OCI-LY7 (cell line): ENCODE data around the gene DPP8. TPM values are rescaled to one million over a fixed set of nuclear protein-coding genes. Genes with fewer than 3 reads are reported as not detected.
"Not testable (repeated sequence)": the region's sequence is repeated elsewhere in the genome, so short reads cannot be mapped to it uniquely, and the experiment has no call there.

ENCODE experiments used
- BruUV-seq: library from RNA; stranded (reverse); fragments of 400-500 nt; replicated peaks from 2 replicates; lab custom pipeline; 2021; lab: Mats Ljungman, UMichigan
- CTCF ChIA-PET: fragments of 300-600 bp; sonication (Branson Sonifier 250); formaldehyde crosslinking; loops from one replicate; lab custom pipeline; 2022; ENCODE audit warnings: antibody characterized with exemption; ENCODE audit not compliant: unreplicated experiment; lab: Charles Lee
- POLR2A ChIA-PET: fragments of 300-600 bp; sonication (Branson Sonifier 250); formaldehyde crosslinking; loops from one replicate; lab custom pipeline; 2022; ENCODE audit warnings: antibody characterized with exemption; lab: Charles Lee
- DNase-seq: peaks from one replicate; pipeline ENCODE4 v3.0.0-alpha.2; 2015; ENCODE audit warnings: low spot score
- H2AFZ ChIP-seq: fragments of 200-600 bp; sonication (generic), shearing (Covaris generic); 2 replicates; pipeline ENCODE4 v1.6.1; 2014; ENCODE audit warnings: mild to moderate bottlenecking, antibody characterized with exemption, low read length, moderate library complexity
- H3K27ac ChIP-seq: fragments of 200-600 bp; sonication (generic); 2 replicates; pipeline ENCODE4 v1.5.1; 2014; ENCODE audit warnings: mixed run types, low read depth, mild to moderate bottlenecking, moderate library complexity, low read length, inconsistent platforms; ENCODE audit not compliant: poor library complexity, severe bottlenecking
- H3K36me3 ChIP-seq: fragments of 200-600 bp; sonication (generic); 2 replicates; pipeline ENCODE4 v1.6.1; 2014; ENCODE audit warnings: mild to moderate bottlenecking, antibody characterized with exemption, low read length, moderate library complexity, mixed read lengths; ENCODE audit not compliant: insufficient read depth
- H3K4me1 ChIP-seq: fragments of 200-600 bp; sonication (generic); 2 replicates; pipeline ENCODE4 v1.5.1; 2014; ENCODE audit warnings: mild to moderate bottlenecking, low read length; ENCODE audit not compliant: insufficient read depth, poor library complexity, severe bottlenecking
- H3K4me2 ChIP-seq: fragments of 200-600 bp; sonication (generic); 2 replicates; pipeline ENCODE4 v1.6.1; 2014; ENCODE audit warnings: mild to moderate bottlenecking, low read length
- H3K4me3 ChIP-seq: fragments of 200-600 bp; sonication (generic); 2 replicates; pipeline ENCODE4 v1.5.1; 2014; ENCODE audit warnings: mild to moderate bottlenecking, low read depth, low read length; ENCODE audit not compliant: poor library complexity, severe bottlenecking
- H3K79me2 ChIP-seq: fragments of 200-600 bp; sonication (generic); 2 replicates; pipeline ENCODE4 v1.6.1; 2016; ENCODE audit warnings: low read depth, mild to moderate bottlenecking, low read length, moderate library complexity, mixed read lengths; ENCODE audit not compliant: insufficient read depth
- H3K9me2 ChIP-seq: fragments of 200-600 bp; sonication (generic); 2 replicates; pipeline ENCODE4 v1.6.1; 2016; ENCODE audit warnings: mild to moderate bottlenecking, low read length, mixed read lengths; ENCODE audit not compliant: insufficient read depth
- H3K9me3 ChIP-seq: fragments of 200-600 bp; sonication (generic); 2 replicates; pipeline ENCODE4 v1.6.1; 2014; ENCODE audit warnings: mild to moderate bottlenecking, mixed run types, low read length, mixed read lengths
- H4K20me1 ChIP-seq: fragments of 200-600 bp; sonication (generic); 2 replicates; pipeline ENCODE4 v1.6.1; 2014; ENCODE audit warnings: mild to moderate bottlenecking, antibody characterized with exemption, low read length, moderate library complexity, mixed read lengths; ENCODE audit not compliant: insufficient read depth
- CTCF ChIP-seq: fragments of 200-600 bp; sonication (generic); conservative IDR thresholded peaks from 2 replicates; pipeline ENCODE4 v1.5.1; 2014; ENCODE audit warnings: mild to moderate bottlenecking, antibody characterized with exemption, low read length, moderate library complexity, mixed read lengths
- EZH2phosphoT487 ChIP-seq: fragments of 200-600 bp; sonication (generic); IDR thresholded peaks from 2 replicates; pipeline ENCODE4 v1.6.1; 2018; ENCODE audit warnings: low read depth, borderline replicate concordance, mild to moderate bottlenecking, mixed run types, antibody characterized with exemption, low read length, moderate library complexity, mixed read lengths
- intact Hi-C: fragments of 100-400 bp; cut with micrococcal nuclease; formaldehyde crosslinking; loops from one replicate; pipeline ENCODE4 v1.10.0; 2022; ENCODE audit not compliant: unreplicated experiment
- total RNA-seq, 2 experiments: library from RNA; depleted of rRNA in 1 of 2; stranded (reverse); fragments of >200 nt in 1 of 2; shearing (Covaris generic) in 1 of 2; gene quantifications; 2 replicates each; pipeline ENCODE4 v1.2.3, GENCODE V29; 2014 to 2022

The DPP8 gene
- total RNA-seq, 2 experiments from 2014 or later, result 43.0 to 52.1 TPM

DNA sequence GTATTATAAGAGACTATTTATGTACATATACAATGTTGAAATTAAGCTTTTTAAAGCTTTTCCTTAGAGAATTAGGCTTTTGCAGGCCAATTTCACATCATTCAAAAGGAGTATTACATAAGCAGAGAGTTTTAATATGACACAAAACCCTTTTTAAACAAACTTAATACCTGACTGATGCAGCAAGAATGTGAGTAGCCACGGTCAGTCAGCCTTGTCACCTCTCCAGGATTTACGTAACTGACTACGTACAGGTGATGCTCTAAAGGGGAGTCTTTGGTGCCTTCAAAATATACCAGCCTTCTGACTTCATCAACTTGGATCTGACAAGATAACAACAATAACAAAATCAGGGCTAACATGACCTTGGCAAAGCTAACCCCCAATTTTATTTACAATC is 50.6 kb downstream of the DPP8 start:
- Histone ChIP-seq H3K9me3 (no peaks in the 10 kb centered on the region), H3K36me3 (peaks cover 93% of the 10 kb centered on the region)
- POLR2A ChIA-PET, result interaction anchor here (0.7 kb wide), 1 partner anchor 14 kb away, joined by 3 read pairs; no protein-coding TSS in a partner anchor

DNA sequence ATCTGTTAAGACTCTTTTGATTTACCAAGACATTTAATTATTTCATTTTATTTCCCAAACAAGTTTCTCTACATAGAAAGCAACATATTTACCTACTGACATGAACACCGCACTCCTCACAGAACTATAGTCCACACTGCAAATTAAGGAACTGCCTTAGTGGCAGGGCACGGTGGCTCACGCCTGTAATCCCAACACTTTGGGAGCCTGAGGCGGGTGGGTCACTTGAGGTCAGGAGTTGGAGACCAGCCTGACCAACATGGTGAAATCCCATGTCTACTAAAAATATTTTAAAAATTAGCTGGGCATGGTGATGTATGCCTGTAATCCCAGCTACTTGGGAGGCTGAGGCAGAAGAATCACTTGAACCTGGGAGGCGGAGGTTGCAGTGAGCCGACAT is 54.4 kb downstream of the DPP8 start:
- H3K4me2 ChIP-seq, H3K4me3 ChIP-seq, H2AFZ ChIP-seq, DNase-seq, CTCF ChIA-PET, H3K4me1 ChIP-seq, H3K9me3 ChIP-seq, H3K27ac ChIP-seq, intact Hi-C loops, BruUV-seq, H3K79me2 ChIP-seq, H3K9me2 ChIP-seq, H4K20me1 ChIP-seq: not testable (repeated sequence)
- POLR2A ChIA-PET, result interaction anchor here (0.7 kb wide), 1 partner anchor 23 kb away, joined by 3 read pairs; no protein-coding TSS in a partner anchor
- peaks cover 97% of the 10 kb centered on the region for H3K36me3 ChIP-seq

More for the DNA sequence above, 50.6 kb downstream of the DPP8 start:
- TF ChIP-seq EZH2phosphoT487, result no peak
- TF ChIP-seq CTCF, result no peak
- intact Hi-C loops, result no loop called here
- Histone ChIP-seq H2AFZ (no peak overlapping the region), H3K9me2 (no peaks in the 10 kb centered on the region), H3K27ac (no peak overlapping the region), H3K4me1 (no peaks in the 10 kb centered on the region), H3K4me3 (no peak overlapping the region), H3K79me2 (no peaks in the 10 kb centered on the region), H3K4me2 (no peak overlapping the region), H4K20me1 (no peaks in the 10 kb centered on the region)
- CTCF ChIA-PET, result no interaction called here
- no peak for DNase-seq
- BruUV-seq, result no TSS peak

DNA sequence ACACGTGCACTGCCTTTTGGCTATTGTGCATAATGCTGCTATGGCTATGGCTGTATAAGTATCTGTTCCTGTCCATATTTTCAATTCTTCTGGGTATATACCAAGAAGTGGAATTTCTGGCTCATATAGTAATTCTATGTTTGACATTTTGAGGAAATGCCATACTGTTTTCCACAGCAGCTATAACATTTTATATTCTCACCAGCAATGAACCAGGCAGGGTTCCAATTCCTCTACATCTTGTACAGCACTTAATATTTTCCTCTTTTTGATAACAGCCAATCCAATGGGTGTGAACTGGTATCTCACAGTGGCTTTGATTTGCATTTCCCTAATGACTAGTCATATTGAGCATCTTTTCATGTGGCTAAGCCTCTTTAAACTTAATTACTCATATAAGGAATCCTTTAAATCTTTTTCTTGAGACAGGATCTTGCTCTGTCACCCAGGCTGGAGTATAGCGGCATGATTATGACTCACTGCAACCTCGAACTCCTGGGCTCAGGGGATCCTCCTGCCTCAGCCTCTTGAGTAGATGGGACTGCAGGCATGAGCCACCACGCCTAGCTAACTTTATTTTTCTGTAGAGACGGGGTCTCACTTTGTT is 56.6 kb downstream of the DPP8 start:
- H2AFZ ChIP-seq, result no peak overlapping the region
- intact Hi-C loops, result no loop called here
- H3K4me3 ChIP-seq, result no peak overlapping the region
- no peak overlapping the region for H3K4me2 ChIP-seq
- H3K36me3 ChIP-seq, result peaks cover 97% of the 10 kb centered on the region
- ChIA-PET POLR2A (no interaction called here), CTCF (no interaction called here)
- H3K27ac ChIP-seq, result no peak overlapping the region
- no peaks in the 10 kb centered on the region for H3K79me2 ChIP-seq
- H4K20me1 ChIP-seq, result no peaks in the 10 kb centered on the region
- BruUV-seq, result TSS peak; percentile 34
- peaks cover 2% of the 10 kb centered on the region for H3K4me1 ChIP-seq
- no peak for DNase-seq
- no peaks in the 10 kb centered on the region for H3K9me3 ChIP-seq
- TF ChIP-seq EZH2phosphoT487 (no peak), CTCF (no peak)
- H3K9me2 ChIP-seq, result no peaks in the 10 kb centered on the region

DNA sequence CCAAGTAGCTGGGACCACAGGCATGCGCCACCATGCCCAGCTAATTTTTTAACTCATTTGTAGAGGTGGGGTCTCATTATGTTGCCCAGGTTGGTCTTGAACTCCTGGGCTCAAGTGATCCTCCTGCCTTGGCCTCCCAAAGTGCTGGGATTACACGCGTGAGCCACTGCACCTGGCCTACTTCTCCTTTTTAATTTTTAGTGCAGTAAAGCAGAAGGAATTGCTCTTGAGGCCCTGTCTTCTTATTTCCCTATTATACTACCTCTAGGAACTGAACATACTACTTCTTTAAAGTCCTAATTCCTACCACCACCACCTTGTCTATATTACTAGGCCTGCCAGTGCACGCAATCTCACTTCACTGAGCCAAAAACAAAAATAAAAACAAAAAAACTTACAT is 62.2 kb downstream of the DPP8 start:
- intact Hi-C loops, result not testable (repeated sequence)
- POLR2A ChIA-PET, result interaction anchor here (0.6 kb wide), 1 partner anchor 68 kb away, joined by 5 read pairs; no protein-coding TSS in a partner anchor

More for the DNA sequence above, 62.2 kb downstream of the DPP8 start:
- H4K20me1 ChIP-seq, H2AFZ ChIP-seq, H3K9me2 ChIP-seq, H3K79me2 ChIP-seq, H3K9me3 ChIP-seq, H3K4me2 ChIP-seq, BruUV-seq, H3K27ac ChIP-seq, CTCF ChIA-PET, H3K4me1 ChIP-seq, H3K4me3 ChIP-seq: not testable (repeated sequence)
- peak; percentile 7 for DNase-seq
- peaks cover 97% of the 10 kb centered on the region for H3K36me3 ChIP-seq
